H1 (cell line): ENCODE results near the gene CTIF. TPM values are rescaled to one million over a fixed set of nuclear protein-coding genes. Genes with fewer than 3 reads are reported as not detected.

Experiments
- CBX8 ChIP-seq: fragments of 300-800, 300-1000 bp; sonication (generic); IDR thresholded peaks from 2 replicates; pipeline ENCODE4 v1.7.1; 2016; ENCODE audit warnings: low read depth, low read length, borderline replicate concordance
- E2F6 ChIP-seq: IDR thresholded peaks from 2 replicates; pipeline ENCODE4 v1.6.1; 2012; ENCODE audit warnings: inconsistent platforms
- HDAC2 ChIP-seq, 2 experiments: fragments of 300-600 bp in 1 of 2; sonication (generic) in 1 of 2; IDR thresholded peaks; 2 replicates each; pipeline ENCODE4 v1.6.1; 2011 to 2012; ENCODE audit warnings: low read depth in 2 of 2, low read length in 2 of 2, mild to moderate bottlenecking in 2 of 2, moderate library complexity in 2 of 2, borderline replicate concordance in 1 of 2, inconsistent platforms in 1 of 2
- NRF1 ChIP-seq: IDR thresholded peaks from 2 replicates; pipeline ENCODE4 v1.6.1; 2011; ENCODE audit warnings: mild to moderate bottlenecking, low read depth, low read length, improper control_type of control experiment
- SAP30 ChIP-seq: fragments of 300-600 bp; sonication (generic); IDR thresholded peaks from 2 replicates; pipeline ENCODE4 v1.7.1; 2012; ENCODE audit warnings: low read length, moderate library complexity, mild to moderate bottlenecking, inconsistent platforms; ENCODE audit not compliant: insufficient read depth, insufficient replicate concordance
- polyA plus RNA-seq, 7 experiments: library from polyadenylated mRNA; depleted of rRNA in 3 of 7; stranded (reverse) in 5 of 7; unstranded in 2 of 7; fragments of >200 nt in 5 of 7; fragments of 200-250 nt in 2 of 7; gene quantifications; 1 replicate in 5 of 7; 2 replicates in 1 of 7; 4 replicates in 1 of 7; pipeline versions ENCODE4 v1.2.1 to v1.2.3, GENCODE V29; 2011 to 2013; ENCODE audit warnings: missing spikeins in 2 of 7, mixed read lengths in 2 of 7
- total RNA-seq: library from RNA; stranded (reverse); fragmentation: NEBNext Ultra II Directional; extraction: Animal tissue kit (Norgen Biotek cat#: 25700); gene quantifications from 2 replicates; pipeline ENCODE4 v1.2.1, GENCODE V29; 2021

The CTIF gene
- total and polyA plus RNA-seq, 2 of the 8 experiments (the other 6 are each of a cell fraction or from before 2014, with no cell fraction given) = 9.0 to 17.8 TPM

GRCh38 chr18:48827291-48828193 lies 288.7 kb downstream of the CTIF start (continued):
- TF ChIP-seq SAP30 (no peak), E2F6 (no peak), NRF1 (no peak), CBX8 (no peak), HDAC2 (IDR thresholded peaks at IDR 0.05; ENCODE audit: borderline replicate concordance in 1 of 2, low read depth in 2 of 2, low read length in 2 of 2) (0 out of 4 replicates have a peak, but pooled peaks of 1 of the 2 experiments have one; percentile 8)
